Activated CD4-positive, alpha-beta T cell treated with anti-CD3 and anti-CD28 coated beads for 24 hours (primary cell): ENCODE results near the gene MEF2C.

Source experiments
- DNase-seq, 2 donors: peaks; one replicate each; pipeline ENCODE4 v3.0.0-alpha.2; 2020; ENCODE audit warnings: low read depth in 2 of 2

MEF2C gene

GRCh38 chr5:88675168-88675707, 207.7 kb downstream of the MEF2C start:
- DNase-seq = no peak

GRCh38 chr5:88674356-88675167, 208.4 kb downstream of the MEF2C start:
- no peak for DNase-seq

GRCh38 chr5:88673253-88674105, 209.5 kb downstream of the MEF2C start:
- DNase-seq = no peak

- DNase-seq = no peak
Observed at GRCh38 chr5:88672644-88673252, 210.2 kb downstream of the MEF2C start.

GRCh38 chr5:88671505-88672499, 211.2 kb downstream of the MEF2C start:
- DNase-seq = no peak

GRCh38 chr5:88671106-88671504, 211.9 kb downstream of the MEF2C start:
- DNase-seq = no peak

GRCh38 chr5:88670461-88670860, 212.5 kb downstream of the MEF2C start:
- no peak for DNase-seq

- no peak for DNase-seq
Observed at GRCh38 chr5:88669371-88670050, 213.5 kb downstream of the MEF2C start.

GRCh38 chr5:88667496-88668201, 215.3 kb downstream of the MEF2C start:
- no peak for DNase-seq
